GM12865 (cell line): Measurements from ENCODE around the gene TMEM97.

Experiments
- DNase-seq: peaks from one replicate; pipeline ENCODE4 v3.0.0; 2010; ENCODE audit warnings: low read depth
- H3K4me3 ChIP-seq: 2 replicates; pipeline ENCODE4 v1.5.1; 2011; ENCODE audit warnings: mild to moderate bottlenecking, low read depth, low read length, control low read depth
- TF ChIP-seq, protein P1 (sequence below): IDR thresholded peaks from 2 replicates; pipeline ENCODE4 v1.5.1; 2011; ENCODE audit warnings: low read length, control low read depth, low read depth, inconsistent platforms; ENCODE audit not compliant: insufficient read depth; ENCODE audit errors: missing control alignments

Gene TMEM97

DNA sequence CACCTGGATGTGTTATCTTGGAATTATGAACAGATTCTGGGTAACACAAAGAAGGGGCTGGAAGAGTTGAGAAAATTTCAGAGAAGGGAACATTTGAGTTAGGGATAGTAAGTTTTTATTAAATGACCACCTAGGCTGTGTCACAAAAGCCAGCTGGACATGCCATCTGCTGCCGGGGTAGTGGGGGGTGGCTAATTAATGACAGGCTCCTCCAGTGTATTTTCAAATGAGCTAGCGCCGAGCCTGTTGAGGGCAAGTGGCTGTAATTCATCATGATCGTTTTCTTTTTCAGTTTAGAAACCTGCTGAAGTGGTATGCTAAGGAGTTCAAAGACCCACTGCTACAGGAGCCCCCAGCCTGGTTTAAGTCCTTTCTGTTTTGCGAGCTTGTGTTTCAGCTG, 6.2 kb downstream of the TMEM97 start:
- TF ChIP-seq, protein P1, sequence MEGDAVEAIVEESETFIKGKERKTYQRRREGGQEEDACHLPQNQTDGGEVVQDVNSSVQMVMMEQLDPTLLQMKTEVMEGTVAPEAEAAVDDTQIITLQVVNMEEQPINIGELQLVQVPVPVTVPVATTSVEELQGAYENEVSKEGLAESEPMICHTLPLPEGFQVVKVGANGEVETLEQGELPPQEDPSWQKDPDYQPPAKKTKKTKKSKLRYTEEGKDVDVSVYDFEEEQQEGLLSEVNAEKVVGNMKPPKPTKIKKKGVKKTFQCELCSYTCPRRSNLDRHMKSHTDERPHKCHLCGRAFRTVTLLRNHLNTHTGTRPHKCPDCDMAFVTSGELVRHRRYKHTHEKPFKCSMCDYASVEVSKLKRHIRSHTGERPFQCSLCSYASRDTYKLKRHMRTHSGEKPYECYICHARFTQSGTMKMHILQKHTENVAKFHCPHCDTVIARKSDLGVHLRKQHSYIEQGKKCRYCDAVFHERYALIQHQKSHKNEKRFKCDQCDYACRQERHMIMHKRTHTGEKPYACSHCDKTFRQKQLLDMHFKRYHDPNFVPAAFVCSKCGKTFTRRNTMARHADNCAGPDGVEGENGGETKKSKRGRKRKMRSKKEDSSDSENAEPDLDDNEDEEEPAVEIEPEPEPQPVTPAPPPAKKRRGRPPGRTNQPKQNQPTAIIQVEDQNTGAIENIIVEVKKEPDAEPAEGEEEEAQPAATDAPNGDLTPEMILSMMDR, result no peak
- DNase-seq, result no peak
- H3K4me3 ChIP-seq, result no peak overlapping the region

DNA sequence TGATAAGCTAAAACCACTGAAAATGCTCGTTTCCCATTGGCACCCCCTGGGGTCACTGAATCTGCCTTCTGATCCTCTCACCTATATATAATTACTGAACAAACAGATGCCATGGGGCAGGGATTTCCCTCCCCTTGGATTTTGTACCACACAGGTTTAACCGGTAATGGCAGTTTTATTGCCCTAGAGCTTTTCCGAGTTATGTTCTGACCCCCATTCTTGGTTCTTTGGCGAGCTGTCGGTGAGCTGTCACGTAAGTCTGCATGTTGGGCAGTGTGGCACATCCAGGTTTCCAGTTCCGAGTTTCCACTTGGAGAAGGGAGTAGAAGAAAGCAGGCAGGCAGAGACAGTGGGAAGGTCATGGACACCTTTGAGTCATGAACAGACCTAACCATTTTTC, 7.1 kb downstream of the TMEM97 start:
- no peak overlapping the region for H3K4me3 ChIP-seq
- TF ChIP-seq, protein P1, result no peak
- no peak for DNase-seq

DNA sequence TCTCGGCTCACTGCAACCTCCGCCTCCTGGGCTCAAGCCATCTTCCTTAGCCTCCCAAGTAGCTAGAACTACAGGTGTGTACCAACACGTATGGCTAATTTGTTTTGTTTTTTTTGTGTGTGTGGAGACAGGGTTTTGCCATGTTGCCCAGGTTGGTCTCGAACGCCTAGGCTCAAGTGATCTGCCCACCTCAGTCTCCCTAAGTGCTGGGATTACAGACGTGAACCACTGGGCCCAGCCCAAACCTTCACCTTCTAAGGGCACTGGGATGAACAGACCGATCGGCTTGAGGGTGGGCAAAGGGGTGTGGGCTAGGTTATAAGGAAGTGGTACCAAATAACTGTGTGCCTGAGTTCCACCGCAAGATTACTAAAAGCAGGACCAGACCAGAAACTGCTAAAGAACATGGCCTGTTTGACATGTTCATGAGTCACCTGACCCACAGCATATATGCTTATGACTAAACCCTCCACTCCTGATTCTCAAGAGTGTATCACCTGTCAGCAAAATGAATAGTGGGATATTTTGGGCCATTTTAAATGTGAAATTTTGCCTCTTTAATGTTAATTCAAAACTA, 8.1 kb downstream of the TMEM97 start:
- peak; percentile 77 for DNase-seq
- TF ChIP-seq, protein P1, result no peak

DNA sequence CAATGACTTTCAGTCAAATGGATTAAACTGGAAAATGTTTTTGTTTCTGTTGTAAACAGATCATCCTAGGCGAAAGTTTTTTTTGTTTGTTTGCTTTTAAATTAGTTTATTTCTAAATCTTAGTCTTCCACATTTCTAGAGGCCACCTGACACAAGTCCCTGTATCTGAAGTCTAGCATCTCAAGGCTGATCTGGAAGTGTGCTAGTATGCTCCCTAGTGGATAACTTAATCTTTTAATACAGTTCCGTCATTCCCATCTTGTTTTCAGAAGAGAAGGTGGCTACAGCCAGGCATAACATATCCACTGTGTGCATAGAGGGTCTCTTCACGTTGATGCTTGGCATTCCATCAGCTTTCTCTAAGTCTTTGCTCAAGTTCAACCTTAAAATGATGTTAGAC, 8.7 kb downstream of the TMEM97 start:
- H3K4me3 ChIP-seq, result no peak overlapping the region
- DNase-seq, result no peak
- TF ChIP-seq, protein P1, result no peak

More for the DNA sequence above, 8.1 kb downstream of the TMEM97 start:
- no peak overlapping the region for H3K4me3 ChIP-seq

DNA sequence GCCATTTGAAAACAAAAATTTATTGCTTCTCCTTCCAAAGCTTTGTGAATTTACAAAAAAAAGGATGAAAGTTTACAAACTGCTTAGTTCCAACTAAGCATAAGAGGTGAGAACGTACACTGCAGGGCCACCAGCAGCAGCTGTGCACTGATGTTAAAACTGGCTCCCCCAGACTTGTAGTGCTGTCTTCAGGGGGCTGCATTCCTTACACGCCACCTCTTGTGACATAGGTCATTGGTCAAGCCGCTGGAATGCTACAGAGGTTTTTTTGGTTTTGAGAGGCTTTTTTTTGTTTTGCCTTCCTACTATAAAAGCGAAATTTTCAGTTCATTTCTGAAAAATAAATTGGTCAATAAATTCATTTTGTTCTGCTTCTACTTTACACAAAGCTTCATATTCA, 9.3 kb downstream of the TMEM97 start:
- DNase-seq, result no peak
- TF ChIP-seq, protein P1, result no peak
- no peak overlapping the region for H3K4me3 ChIP-seq

DNA sequence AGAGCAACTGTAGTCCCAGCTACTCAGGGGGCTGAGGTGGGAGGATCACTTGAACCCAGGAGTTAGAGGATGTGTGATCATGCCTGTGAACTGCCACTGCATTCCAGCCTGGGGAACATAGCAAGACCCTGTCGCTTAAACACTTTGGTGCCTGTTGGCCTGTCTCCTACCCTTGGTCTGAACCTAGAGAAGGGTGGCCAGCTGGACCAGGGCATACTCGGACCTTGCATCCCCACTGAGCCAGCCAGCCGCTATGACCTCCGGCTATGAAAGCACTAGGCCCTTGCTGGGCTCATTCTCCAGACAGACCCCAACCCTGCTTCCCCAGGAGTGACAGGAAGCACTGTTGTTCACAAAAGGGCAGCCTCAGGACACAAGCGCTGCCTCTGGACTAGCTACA, 11.7 kb downstream of the TMEM97 start:
- DNase-seq, result no peak
- TF ChIP-seq, protein P1, result no peak

DNA sequence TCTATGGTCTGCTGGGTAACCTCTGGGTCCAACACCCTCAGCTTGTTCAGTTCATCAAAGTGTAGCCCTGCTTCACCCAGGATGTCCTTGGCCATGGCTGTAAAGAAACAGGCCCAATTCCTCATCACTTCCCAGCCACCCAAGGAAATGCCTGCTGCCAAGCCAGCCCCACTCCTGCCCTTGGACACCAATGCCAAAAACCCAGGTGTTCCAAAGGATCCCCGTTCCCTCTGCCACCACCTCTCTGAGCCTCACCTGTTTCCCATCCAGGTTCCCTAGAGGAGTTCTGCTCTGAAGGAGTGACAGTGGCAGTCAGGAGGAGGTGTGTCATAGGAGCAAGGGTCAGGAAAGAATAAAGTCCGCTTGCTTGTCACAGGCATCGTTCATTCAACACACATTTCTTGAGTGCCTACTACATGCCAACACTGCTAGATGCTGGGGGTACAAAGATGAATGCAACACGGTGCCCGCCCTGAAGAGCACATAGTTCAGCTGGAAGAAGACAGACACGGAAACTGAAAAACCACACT, 13.0 kb downstream of the TMEM97 start:
- DNase-seq, result no peak
- no peak overlapping the region for H3K4me3 ChIP-seq
- TF ChIP-seq, protein P1, result no peak

More for the DNA sequence above, 11.7 kb downstream of the TMEM97 start:
- H3K4me3 ChIP-seq, result no peak overlapping the region
